SK-N-SH treated with all-trans-retinoic acid at 6 μM for 48 hours (cell line): ENCODE measurements around the gene ABL2.

Experiments
- ATAC-seq: fragments of 200-7000 bp; cut with Tn5 transposase; 3 replicates; pipeline ENCODE4 v1.9.1; 2020; ENCODE audit warnings: mild to moderate bottlenecking, moderate library complexity
- ARNTL ChIP-seq: fragments of 450-650 bp; formaldehyde crosslinking; IDR thresholded peaks from 2 replicates; pipeline ENCODE4 v1.5.0; 2020; ENCODE audit warnings: low read depth, mild to moderate bottlenecking, moderate library complexity, borderline replicate concordance
- BACH2 ChIP-seq: fragments of 250-450 bp; sonication (Bioruptor Pico); IDR thresholded peaks from 2 replicates; pipeline ENCODE4 v1.9.0; 2021; ENCODE audit warnings: mild to moderate bottlenecking, borderline replicate concordance
- ESRRG ChIP-seq: fragments of 250-450 bp; sonication (Bioruptor Pico); IDR thresholded peaks from 2 replicates; pipeline ENCODE4 v1.6.1; 2021; ENCODE audit warnings: mild to moderate bottlenecking
- GLIS3 ChIP-seq: fragments of 250-450 bp; sonication (Bioruptor Pico); IDR thresholded peaks from 2 replicates; pipeline ENCODE4 v1.5.0; 2020; ENCODE audit warnings: mild to moderate bottlenecking, moderate library complexity
- ISL1 ChIP-seq: fragments of 250-450 bp; sonication (Bioruptor Pico); IDR thresholded peaks from 2 replicates; pipeline ENCODE4 v2.1.2; 2022; ENCODE audit warnings: mild to moderate bottlenecking, moderate library complexity
- OSR1 ChIP-seq: fragments of 250-450 bp; sonication (Bioruptor Pico); IDR thresholded peaks from 2 replicates; pipeline ENCODE4 v1.8.0; 2022; ENCODE audit warnings: moderate library complexity, mild to moderate bottlenecking, inconsistent platforms
- PPARA ChIP-seq: fragments of 250-450 bp; sonication (Bioruptor Pico); IDR thresholded peaks from 2 replicates; pipeline ENCODE4 v1.5.0; 2020; ENCODE audit warnings: mild to moderate bottlenecking, borderline replicate concordance
- RARB ChIP-seq: fragments of 250-450 bp; sonication (Bioruptor Pico); IDR thresholded peaks from 2 replicates; pipeline ENCODE4 v1.8.0; 2021; ENCODE audit warnings: mild to moderate bottlenecking, moderate library complexity
- SNAI2 ChIP-seq: fragments of 250-450 bp; sonication (Bioruptor Pico); IDR thresholded peaks from 2 replicates; pipeline ENCODE4 v1.5.0; 2020; ENCODE audit warnings: mild to moderate bottlenecking, moderate library complexity
- TCF4 ChIP-seq: fragments of 250-450 bp; sonication (Bioruptor Pico); IDR thresholded peaks from 2 replicates; pipeline ENCODE4 v1.8.0; 2021; ENCODE audit warnings: mild to moderate bottlenecking, moderate library complexity, borderline replicate concordance
- TOX ChIP-seq: fragments of 250-450 bp; sonication (Bioruptor Pico); IDR thresholded peaks from 2 replicates; pipeline ENCODE4 v1.8.0; 2021; ENCODE audit warnings: mild to moderate bottlenecking, moderate library complexity, borderline replicate concordance
- ZC3H10 ChIP-seq: fragments of 250-450 bp; sonication (Bioruptor Pico); IDR thresholded peaks from 2 replicates; pipeline ENCODE4 v1.5.1; 2021; ENCODE audit warnings: mild to moderate bottlenecking, moderate library complexity
- ZFP3 ChIP-seq: fragments of 250-450 bp; sonication (Bioruptor Pico); IDR thresholded peaks from 2 replicates; pipeline ENCODE4 v1.5.0; 2020; ENCODE audit warnings: mild to moderate bottlenecking, moderate library complexity
- ZFP30 ChIP-seq: fragments of 450-650 bp; formaldehyde crosslinking; IDR thresholded peaks from 2 replicates; pipeline ENCODE4 v1.5.0; 2022; ENCODE audit warnings: mild to moderate bottlenecking, moderate library complexity
- ZNF565 ChIP-seq: fragments of 450-650 bp; formaldehyde crosslinking; conservative IDR thresholded peaks from 2 replicates; pipeline ENCODE4 v1.5.0; 2020; ENCODE audit warnings: low read depth, mild to moderate bottlenecking, moderate library complexity
- ZNF70 ChIP-seq: fragments of 450-650 bp; formaldehyde crosslinking; IDR thresholded peaks from 2 replicates; pipeline ENCODE4 v1.5.0; 2020; ENCODE audit warnings: mild to moderate bottlenecking, moderate library complexity
- ZNF8 ChIP-seq: fragments of 450-650 bp; formaldehyde crosslinking; IDR thresholded peaks from 2 replicates; pipeline ENCODE4 v1.5.0; 2020; ENCODE audit warnings: mild to moderate bottlenecking, moderate library complexity
- TF ChIP-seq, protein P1 (sequence below): fragments of 250-450 bp; sonication (Bioruptor Pico); IDR thresholded peaks from 2 replicates; pipeline ENCODE4 v1.5.1; 2020; ENCODE audit warnings: low read depth, mild to moderate bottlenecking, moderate library complexity
- TF ChIP-seq, protein P2 (sequence below): fragments of 250-450 bp; sonication (Bioruptor Pico); IDR thresholded peaks from 2 replicates; pipeline ENCODE4 v1.5.0; 2020; ENCODE audit warnings: mild to moderate bottlenecking, moderate library complexity
- TF ChIP-seq, protein P3 (sequence below): fragments of 250-450 bp; sonication (Bioruptor Pico); IDR thresholded peaks from 2 replicates; pipeline ENCODE4 v1.8.0; 2021; ENCODE audit warnings: low read depth, mild to moderate bottlenecking, moderate library complexity, borderline replicate concordance
- TF ChIP-seq, protein P4 (sequence below): fragments of 250-450 bp; sonication (Bioruptor Pico); IDR thresholded peaks from 2 replicates; pipeline ENCODE4 v1.5.1; 2021; ENCODE audit warnings: mild to moderate bottlenecking, moderate library complexity

The ABL2 gene

DNA sequence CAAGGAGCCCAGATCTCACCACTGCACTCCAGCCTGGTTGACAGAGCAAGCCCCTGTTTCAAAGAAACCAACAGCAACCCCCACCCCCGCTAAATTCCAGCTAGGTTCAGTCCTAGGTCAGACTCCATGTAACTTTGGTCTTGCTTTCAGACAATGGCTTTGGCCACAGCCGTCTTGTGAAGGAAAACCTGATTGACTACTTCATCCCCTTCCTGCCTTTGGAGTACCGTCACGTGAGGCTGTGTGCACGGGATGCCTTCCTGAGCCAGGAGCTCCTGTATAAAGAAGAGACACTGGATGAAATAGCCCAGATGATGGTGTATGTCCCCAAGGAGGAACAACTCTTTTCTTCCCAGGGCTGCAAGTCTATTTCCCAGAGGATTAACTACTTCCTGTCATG, 134.7 kb downstream of the ABL2 start:
- TF ChIP-seq, protein P1, sequence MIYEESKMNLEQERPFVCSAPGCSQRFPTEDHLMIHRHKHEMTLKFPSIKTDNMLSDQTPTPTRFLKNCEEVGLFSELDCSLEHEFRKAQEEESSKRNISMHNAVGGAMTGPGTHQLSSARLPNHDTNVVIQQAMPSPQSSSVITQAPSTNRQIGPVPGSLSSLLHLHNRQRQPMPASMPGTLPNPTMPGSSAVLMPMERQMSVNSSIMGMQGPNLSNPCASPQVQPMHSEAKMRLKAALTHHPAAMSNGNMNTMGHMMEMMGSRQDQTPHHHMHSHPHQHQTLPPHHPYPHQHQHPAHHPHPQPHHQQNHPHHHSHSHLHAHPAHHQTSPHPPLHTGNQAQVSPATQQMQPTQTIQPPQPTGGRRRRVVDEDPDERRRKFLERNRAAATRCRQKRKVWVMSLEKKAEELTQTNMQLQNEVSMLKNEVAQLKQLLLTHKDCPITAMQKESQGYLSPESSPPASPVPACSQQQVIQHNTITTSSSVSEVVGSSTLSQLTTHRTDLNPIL (CRISPR knock-in tag), result no peak
- no peak for TF ChIP-seq TCF4 (CRISPR knock-in tag)
- no peak for TF ChIP-seq ZNF70 (CRISPR knock-in tag)
- no peak for TF ChIP-seq TOX (CRISPR knock-in tag)
- no peak for TF ChIP-seq ZC3H10 (CRISPR knock-in tag)
- no peak for TF ChIP-seq GLIS3 (CRISPR knock-in tag)
- TF ChIP-seq ESRRG (CRISPR knock-in tag), result no peak
- TF ChIP-seq ZNF8 (CRISPR knock-in tag), result no peak
- no peak for TF ChIP-seq BACH2 (CRISPR knock-in tag)
- TF ChIP-seq ZFP30 (CRISPR knock-in tag), result no peak
- no peak for TF ChIP-seq ZNF565 (CRISPR knock-in tag)
- ATAC-seq, result no peak

- no peak for ATAC-seq
- no peak for TF ChIP-seq OSR1 (CRISPR knock-in tag)
- no peak for TF ChIP-seq RARB
- TF ChIP-seq PPARA (CRISPR knock-in tag), result no peak
- TF ChIP-seq, protein P2, sequence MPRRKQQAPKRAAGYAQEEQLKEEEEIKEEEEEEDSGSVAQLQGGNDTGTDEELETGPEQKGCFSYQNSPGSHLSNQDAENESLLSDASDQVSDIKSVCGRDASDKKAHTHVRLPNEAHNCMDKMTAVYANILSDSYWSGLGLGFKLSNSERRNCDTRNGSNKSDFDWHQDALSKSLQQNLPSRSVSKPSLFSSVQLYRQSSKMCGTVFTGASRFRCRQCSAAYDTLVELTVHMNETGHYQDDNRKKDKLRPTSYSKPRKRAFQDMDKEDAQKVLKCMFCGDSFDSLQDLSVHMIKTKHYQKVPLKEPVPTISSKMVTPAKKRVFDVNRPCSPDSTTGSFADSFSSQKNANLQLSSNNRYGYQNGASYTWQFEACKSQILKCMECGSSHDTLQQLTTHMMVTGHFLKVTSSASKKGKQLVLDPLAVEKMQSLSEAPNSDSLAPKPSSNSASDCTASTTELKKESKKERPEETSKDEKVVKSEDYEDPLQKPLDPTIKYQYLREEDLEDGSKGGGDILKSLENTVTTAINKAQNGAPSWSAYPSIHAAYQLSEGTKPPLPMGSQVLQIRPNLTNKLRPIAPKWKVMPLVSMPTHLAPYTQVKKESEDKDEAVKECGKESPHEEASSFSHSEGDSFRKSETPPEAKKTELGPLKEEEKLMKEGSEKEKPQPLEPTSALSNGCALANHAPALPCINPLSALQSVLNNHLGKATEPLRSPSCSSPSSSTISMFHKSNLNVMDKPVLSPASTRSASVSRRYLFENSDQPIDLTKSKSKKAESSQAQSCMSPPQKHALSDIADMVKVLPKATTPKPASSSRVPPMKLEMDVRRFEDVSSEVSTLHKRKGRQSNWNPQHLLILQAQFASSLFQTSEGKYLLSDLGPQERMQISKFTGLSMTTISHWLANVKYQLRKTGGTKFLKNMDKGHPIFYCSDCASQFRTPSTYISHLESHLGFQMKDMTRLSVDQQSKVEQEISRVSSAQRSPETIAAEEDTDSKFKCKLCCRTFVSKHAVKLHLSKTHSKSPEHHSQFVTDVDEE (CRISPR knock-in tag), result no peak
- TF ChIP-seq BACH2 (CRISPR knock-in tag), result no peak
- no peak for TF ChIP-seq SNAI2 (CRISPR knock-in tag)
- no peak for TF ChIP-seq ZNF565 (CRISPR knock-in tag)
- TF ChIP-seq ISL1 (CRISPR knock-in tag), result no peak
- TF ChIP-seq, protein P3, sequence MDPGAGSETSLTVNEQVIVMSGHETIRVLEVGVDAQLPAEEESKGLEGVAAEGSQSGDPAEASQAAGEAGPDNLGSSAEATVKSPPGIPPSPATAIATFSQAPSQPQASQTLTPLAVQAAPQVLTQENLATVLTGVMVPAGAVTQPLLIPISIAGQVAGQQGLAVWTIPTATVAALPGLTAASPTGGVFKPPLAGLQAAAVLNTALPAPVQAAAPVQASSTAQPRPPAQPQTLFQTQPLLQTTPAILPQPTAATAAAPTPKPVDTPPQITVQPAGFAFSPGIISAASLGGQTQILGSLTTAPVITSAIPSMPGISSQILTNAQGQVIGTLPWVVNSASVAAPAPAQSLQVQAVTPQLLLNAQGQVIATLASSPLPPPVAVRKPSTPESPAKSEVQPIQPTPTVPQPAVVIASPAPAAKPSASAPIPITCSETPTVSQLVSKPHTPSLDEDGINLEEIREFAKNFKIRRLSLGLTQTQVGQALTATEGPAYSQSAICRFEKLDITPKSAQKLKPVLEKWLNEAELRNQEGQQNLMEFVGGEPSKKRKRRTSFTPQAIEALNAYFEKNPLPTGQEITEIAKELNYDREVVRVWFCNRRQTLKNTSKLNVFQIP (CRISPR knock-in tag), result no peak
- no peak for TF ChIP-seq ESRRG (CRISPR knock-in tag)
- TF ChIP-seq, protein P1 (CRISPR knock-in tag), result no peak
- no peak for TF ChIP-seq TCF4 (CRISPR knock-in tag)
- TF ChIP-seq TOX (CRISPR knock-in tag), result no peak
- TF ChIP-seq ZNF8 (CRISPR knock-in tag), result no peak
Observed at GRCh38 chr1:179092896-179093461, 136.5 kb downstream of the ABL2 start.

GRCh38 chr1:179091691-179092165, 137.7 kb downstream of the ABL2 start:
- ATAC-seq, result no peak; the same call in 2 of the 3 replicates
- no peak for TF ChIP-seq SNAI2 (CRISPR knock-in tag)
- TF ChIP-seq TCF4 (CRISPR knock-in tag), result no peak
- TF ChIP-seq ARNTL (CRISPR knock-in tag), result no peak
- no peak for TF ChIP-seq OSR1 (CRISPR knock-in tag)

DNA sequence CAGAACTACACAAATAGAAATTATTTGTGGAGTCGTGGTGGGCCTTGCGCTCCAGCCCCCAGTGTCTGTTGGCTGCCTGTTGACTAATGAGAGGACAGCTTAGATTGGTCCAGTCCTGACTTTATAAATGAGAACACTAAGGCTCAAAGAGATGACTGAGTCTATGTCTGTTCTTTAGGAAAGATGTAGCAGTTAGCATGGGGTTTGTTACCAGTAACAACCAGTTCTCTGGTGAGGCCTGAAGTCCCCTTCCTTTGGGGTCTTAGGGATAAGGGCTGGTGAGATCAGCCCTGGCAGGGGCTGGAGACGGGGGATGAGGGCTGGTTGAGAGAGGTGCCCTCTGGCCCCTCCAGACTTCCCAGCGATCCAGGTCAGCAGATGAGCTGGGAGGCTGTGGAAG, 138.6 kb downstream of the ABL2 start:
- ATAC-seq, result no peak
- no peak for TF ChIP-seq PPARA (CRISPR knock-in tag)
- TF ChIP-seq ESRRG (CRISPR knock-in tag), result no peak
- no peak for TF ChIP-seq TOX (CRISPR knock-in tag)
- TF ChIP-seq ISL1 (CRISPR knock-in tag), result no peak
- TF ChIP-seq SNAI2 (CRISPR knock-in tag), result no peak
- no peak for TF ChIP-seq TCF4 (CRISPR knock-in tag)
- TF ChIP-seq, protein P4, sequence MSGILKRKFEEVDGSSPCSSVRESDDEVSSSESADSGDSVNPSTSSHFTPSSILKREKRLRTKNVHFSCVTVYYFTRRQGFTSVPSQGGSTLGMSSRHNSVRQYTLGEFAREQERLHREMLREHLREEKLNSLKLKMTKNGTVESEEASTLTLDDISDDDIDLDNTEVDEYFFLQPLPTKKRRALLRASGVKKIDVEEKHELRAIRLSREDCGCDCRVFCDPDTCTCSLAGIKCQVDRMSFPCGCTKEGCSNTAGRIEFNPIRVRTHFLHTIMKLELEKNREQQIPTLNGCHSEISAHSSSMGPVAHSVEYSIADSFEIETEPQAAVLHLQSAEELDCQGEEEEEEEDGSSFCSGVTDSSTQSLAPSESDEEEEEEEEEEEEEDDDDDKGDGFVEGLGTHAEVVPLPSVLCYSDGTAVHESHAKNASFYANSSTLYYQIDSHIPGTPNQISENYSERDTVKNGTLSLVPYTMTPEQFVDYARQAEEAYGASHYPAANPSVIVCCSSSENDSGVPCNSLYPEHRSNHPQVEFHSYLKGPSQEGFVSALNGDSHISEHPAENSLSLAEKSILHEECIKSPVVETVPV, result no peak
- no peak for TF ChIP-seq GLIS3 (CRISPR knock-in tag)
- TF ChIP-seq, protein P1 (CRISPR knock-in tag), result no peak
- TF ChIP-seq ZNF70 (CRISPR knock-in tag), result no peak
- TF ChIP-seq ARNTL (CRISPR knock-in tag), result no peak
- TF ChIP-seq ZFP3 (CRISPR knock-in tag), result no peak
- TF ChIP-seq OSR1 (CRISPR knock-in tag), result no peak
